ENCODE results near the gene RPUSD2.
A peak's percentile ranks its signal among the peaks of the same experiment; 100 is the strongest.
"Not testable (repeated sequence)": the region's sequence is repeated elsewhere in the genome, so short reads cannot be mapped to it uniquely, and the experiment has no call there.

Gene RPUSD2

DNA sequence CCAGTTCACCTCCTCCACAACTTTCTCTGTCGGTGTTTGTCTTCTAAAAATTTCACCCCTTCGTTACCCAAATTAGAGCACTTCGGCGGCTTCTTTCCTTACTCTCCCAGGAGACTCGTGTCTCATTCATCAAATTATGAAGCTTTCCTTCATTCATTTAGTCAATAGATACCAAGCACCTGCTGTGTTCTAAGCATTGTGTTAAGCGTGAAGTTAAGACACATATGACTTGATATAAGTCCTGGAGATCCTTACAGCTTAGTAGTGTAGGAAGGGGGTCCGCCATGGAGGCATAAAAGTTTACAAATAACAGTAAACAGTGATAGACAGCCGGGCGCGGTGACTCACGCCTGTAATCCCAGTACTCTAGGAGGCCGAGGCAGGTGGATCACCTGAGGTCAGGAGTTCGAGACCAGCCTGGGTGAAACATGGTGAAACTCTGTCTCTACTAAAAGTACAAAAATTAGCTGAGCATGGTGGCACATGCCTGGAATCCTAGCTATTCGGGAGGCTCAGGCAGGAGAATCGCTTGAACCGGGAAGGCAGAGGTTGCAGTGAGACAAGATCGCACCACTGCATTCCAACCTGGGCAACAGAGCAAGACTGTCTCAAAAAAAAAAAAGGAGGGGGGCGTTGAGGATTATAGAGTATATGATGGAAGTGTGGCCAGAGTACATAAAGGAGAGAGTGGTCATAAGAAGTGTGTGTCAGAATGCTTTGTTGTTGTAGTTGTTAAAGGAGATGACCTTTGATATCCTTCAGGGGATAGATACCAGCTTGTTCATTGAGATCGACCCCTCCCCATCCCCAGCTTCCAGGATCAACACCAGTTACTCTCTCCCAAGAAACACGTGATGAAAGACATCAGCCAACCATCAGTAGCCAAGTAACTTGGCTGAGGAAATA is 3.5 kb upstream of the RPUSD2 start:
- DNase-seq, result no peak

DNA sequence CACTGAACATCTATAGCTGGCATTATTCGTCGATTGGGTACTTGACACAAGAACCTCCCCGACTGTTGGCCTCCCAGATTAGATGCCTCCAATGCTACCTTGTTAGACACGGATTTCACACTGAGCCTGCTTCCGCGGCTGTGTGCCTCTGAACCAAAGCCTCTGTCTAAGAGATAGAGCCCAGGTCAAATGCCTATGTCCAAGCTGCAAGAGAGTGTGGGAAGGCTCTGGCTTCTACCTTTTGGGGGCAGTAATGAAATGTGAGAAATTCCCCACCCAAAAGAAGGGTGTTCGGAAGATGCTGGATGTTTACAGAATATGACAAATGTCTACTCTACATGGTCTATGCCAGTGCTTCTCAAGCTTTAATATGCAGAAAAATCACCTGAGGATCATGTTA is 2.0 kb upstream of the RPUSD2 start:
- DNase-seq, result peak in 1 of 2 donors; percentile 17

DNA sequence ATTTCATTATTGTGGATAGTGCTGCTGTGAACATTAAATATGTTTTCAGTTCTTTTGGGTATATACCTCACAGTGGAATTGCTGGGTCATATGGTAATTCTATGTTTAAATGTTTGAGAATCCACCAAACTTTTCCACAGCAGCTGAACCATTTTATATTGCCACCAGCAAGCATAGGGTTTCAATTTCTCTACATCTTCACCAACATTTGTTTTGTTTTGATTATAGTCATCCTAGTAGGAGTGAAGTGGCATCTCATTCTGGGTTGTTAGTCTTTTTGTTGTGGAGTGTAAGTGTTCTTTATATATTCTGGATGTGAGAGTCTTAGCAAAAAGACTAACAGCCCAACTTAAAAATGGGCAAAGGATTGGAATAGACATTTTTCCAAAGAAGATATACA is 6.0 kb downstream of the RPUSD2 start:
- no peak for DNase-seq

DNA sequence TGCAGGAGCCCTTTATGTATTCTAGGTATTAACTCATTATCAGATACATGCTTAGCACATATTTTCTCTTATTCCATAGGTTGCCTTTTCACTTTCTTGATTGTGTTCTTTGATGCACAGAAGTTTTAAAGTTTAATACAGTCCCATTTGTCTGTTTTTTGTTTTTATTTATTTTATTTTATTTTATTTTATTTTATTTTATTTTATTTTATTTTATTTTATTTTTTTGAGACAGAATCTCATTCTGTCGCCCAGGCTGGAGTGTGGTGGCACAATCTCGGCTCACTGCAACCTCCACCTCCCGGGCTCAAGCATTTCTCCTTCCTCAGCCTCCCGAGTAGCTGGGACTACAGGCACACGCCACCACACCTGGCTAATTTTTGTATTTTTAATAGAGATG is 7.8 kb downstream of the RPUSD2 start:
- not testable (repeated sequence) for DNase-seq

DNA sequence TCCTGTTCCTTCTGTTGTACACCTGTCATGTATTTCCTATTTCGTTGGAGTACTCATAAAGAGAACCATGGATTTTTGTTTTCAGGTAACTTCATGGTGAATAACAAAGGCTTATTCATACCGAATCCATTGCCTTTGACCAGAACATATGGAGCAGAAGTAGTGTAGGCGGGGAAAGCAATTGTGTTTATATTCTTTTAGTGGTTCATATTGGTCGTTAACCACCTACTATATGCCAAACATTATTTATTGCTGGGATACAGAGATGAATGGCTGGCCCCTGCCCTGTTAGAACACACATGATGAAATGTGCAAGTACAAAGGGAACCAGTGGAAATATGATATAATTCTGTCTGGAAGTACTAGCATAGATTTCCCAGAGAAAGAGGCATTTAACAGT is 9.8 kb downstream of the RPUSD2 start:
- DNase-seq, result no peak

DNA sequence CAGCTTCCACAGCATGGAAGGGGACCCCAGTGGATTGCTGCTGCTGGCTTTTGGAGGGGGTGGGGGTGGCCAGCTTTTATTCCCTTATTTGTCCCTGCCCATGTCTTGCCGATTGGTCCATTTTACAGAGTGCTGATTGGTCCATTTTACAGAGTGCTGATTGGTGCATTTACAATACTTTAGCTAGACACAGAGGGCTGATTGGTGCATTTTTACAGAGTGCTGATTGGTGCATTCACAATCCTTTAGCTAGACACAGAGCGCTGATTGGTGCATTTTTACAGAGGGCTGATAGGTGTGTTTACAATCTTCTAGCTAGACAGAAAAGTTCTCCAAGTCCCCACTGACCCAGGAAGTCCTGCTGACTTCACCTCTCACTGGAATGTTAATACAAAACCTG is 12.7 kb downstream of the RPUSD2 start:
- DNase-seq, result not testable (repeated sequence)

DNA sequence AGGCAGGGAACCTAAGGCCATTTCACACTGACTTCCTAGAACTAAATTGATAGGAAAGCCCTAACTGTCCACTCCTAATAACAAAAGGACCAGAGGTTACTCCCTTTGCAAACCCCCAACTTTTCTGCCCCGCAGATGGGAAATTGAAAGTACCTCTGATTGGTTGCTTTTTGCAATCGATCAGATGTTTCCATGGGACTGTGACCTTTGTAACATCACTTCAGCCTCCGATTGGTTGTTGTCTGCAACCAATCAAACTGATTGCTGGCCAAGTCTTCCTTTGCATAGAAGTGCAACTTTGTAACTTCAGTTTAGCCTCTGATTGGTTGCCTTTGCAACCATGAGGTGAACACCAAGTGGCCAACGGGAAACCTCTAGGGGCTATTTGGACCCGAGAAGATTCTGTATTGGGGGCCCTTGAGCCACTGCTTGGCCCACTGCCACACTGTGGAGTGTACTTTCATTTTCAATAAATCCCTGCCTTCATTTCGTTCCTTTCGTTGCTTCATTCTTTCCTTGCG is 13.7 kb downstream of the RPUSD2 start:
- DNase-seq, result peak; percentile 50 to 52

DNA sequence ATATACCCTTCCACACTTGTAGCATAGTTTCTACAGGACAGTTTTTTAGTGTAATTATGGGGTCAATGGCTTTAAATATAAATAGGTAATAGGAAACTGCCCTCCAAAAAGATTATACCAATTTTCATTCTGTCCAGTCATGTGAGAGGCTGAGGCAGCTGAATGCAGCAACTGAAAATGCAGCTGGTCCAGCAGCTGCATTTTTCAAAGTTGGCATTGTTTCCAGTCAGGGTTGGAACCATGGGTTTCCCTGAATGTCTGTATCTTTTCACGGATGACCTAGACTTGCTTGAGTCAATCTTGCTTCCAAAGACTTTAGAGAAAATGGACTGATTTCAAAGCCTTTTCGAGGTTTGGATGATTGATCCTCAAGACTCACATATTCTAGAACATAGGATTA is 15.1 kb downstream of the RPUSD2 start:
- DNase-seq, result no peak

DNA sequence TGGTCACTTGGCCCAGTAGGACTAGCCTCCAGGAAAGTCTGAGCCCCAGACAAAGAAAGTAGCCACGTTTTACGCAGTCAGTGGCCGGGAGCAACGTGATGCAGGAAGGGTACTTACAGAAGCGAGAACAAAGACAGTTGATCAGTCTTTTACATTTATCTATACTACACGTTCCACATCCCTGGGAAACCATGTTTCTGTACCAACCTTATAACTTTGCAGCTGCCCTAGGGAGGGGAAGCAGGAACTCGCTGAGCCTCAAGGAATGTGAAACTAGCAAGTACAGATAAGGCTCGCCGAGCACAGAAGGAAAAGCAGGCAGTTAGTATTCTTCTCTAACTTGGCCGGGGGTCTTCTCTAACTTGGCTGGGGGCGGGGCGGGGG is 21.6 kb downstream of the RPUSD2 start:
- no peak for DNase-seq

DNA sequence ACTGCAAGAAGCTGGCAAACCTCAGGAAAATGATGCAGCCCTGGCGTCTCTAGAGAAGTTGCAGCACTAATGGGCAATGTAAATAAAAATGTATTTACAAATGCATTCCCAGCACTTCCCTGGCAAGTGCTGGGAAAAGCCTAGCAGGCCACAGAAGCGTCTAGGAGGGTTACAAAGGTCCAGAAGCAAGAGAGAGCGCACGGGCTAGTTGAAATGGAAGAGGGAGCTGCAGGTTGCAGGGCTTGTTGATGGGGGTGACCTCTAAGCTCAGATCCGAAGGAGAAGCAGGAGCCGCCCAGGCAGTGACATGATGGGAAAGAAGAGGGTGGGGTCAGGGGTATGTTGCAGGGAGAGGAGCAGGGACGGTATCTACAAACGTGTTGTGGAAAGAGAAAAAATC is 22.3 kb downstream of the RPUSD2 start:
- DNase-seq, result no peak

DNA sequence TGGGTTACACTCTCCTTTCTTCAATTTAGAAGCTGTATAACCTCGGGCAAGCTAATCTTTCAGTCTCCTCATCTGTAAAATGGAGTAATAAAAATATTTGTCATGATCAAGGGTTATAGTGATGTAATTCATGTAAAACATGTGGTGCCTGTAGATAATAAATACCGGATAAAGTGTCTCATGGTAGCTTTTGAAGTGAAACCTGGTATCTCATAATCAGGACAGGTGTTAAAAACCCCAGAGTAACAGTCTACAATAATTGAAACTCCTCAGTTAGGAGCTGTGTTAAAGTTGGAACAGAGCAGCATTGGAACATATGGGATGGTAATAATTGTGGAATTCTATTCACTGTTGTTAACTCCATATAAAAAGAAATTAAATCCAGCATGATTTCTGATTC is 24.1 kb downstream of the RPUSD2 start:
- peak in 1 of 2 donors; percentile 58 for DNase-seq

DNA sequence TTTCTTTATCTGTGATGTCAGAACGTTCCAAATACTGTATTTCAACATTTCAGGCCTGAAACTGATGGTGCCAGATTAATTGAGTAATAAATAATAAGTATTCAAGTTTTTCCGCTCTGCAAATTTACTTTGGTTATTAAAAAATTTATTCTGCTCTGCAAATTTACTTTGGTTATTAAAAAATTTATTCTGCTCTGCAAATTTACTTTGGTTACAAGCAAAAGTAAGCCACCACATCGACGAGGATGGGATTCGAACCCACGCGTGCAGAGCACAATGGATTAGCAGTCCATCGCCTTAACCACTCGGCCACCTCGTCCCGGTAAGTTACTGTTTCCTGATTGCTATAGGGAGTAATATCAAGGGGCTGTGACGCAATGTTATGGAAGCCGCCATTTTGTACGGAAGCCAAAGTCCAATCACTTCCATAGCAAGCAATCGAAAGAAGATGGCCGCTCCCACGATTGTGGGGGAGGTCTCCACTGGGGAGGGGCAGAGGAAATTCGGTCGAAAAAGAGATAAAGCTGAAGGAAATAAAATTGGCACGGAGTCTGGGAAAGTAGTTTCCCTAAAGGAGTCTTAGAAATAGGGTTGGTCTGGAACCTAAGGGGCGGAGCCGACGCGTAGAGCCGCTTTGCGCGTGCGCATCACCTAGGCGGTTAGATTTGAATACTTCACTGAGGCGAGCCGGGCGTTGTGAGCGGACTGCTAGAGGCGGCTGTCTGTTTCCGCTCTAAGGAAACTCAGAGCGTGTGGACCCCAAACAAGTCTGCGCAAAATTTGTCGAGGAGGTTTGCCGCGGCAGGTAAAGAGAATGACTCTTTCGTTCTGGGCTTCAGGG is 24.7 kb downstream of the RPUSD2 start, which contains the start of gene KNL1:
KNL1 (plus strand) TSS at position 662 of the 841 bp plus-strand sequence. CDS start 8,683 bp downstream, outside the sequence.
- DNase-seq, result peak; percentile 94 to 96

DNA sequence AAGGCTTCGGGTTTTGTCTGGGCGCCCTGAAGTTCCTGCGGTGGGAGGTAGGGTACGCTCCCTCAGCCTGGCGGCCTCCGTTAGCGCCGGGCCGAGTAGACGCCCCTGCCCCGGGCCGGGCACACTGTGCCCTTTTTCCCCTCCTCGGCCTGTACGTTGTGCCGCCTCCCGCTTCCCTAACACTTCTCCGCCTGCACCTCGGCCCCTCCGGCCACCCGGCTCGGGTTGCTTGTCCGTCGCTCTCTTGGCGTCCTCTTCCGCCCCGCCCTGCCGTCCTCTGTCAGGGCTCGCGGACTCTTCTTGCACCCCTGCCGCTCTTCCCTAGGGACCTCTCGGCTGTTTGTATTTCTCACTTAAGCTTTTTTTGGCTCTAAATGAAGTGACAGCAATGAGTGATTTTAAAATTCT is 25.3 kb downstream of the RPUSD2 start:
- no peak for DNase-seq

DNA sequence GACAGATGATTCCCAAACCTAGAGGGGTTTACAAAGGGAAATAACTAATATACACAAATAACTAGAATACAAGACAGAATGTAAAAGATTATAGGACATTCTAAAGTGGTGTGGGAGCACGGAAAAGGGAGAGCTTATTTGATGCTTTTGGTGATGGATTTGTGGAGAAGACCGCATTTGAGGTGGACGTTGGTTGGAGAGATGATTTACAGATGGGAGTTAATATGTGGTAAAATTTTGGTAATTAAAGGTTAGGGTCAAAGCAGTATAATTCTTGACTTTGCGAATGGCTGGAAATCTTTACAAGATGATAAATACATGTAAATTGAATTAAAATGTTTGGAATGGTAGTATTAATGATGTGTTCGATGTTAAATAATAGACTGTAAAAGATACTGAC is 26.1 kb downstream of the RPUSD2 start:
- no peak for DNase-seq

DNA sequence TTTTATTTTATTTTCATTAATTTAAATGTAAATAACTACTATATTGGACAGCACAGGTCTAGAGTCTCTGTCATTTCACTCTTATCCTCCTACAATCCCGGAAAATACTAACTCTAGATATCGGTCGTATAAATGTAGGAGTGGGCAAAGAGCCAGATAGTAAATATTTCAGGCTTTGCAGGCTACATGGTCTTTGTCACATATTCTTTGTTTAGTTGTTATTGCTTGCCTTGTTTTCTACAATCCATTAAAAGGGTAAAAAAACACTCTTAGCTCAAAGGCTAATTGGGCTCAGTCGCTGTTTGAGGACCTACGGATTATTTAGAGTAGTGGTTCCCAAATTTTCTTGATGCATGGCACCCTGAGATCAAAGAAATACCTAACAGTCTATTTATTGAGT is 26.7 kb downstream of the RPUSD2 start:
- DNase-seq, result no peak

DNA sequence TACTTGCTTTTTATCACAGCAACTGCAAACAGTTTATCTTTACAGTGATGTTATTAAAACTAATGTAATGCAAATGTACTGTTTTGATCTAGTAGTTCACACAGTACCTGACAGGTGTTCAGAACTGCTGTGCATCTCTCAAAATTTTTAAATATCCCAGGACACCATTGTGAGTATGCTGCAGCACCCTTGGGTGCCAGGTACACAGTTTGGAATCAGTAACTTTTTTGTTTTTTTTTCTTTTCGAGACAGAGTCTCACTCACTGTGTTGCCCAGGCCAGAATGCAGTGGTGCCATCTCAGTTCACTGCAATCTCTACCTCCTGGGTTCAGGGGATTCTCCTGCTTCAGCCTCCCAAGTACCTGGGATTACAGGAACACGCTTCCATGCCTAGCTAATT is 27.9 kb downstream of the RPUSD2 start:
- no peak for DNase-seq

DNA sequence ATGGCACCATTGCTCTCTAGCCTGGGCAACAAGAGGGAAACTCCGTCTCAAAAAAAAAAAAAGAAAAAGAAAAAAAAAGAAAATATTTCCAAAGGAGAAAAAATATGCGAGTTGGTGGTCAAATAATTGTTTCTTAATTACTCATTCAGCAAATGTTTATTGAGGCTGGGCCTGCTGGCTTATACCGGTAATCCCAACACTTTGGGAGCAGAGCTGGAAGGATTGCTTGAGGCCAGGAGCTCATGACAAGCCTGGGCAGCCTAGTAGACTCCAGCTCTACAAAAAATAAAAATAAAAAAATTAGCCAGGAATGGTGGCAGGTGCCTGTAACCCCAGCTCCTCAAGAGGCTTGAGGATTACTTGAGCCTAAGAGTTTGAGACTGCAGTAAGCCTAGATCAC is 29.0 kb downstream of the RPUSD2 start:
- DNase-seq, result no peak

DNA sequence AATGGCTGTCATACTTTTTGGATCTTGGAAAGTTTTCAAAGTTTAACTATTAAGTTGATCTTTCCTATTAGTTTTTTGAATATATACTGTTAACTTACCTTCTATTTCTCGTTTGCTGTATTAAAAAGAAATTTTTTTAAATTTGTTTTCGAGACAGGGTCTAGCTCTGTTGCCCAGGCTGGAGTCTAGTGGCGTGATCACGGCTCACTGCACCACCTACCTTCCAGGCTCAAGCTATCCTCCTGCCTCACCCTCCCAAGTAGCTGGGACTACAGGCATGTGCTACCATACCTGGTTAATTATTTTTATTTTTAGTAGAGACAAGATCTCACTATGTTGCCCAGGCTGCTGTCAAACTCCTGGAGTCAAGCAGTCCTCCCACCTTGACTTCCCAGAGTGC is 29.6 kb downstream of the RPUSD2 start:
- no peak for DNase-seq

DNA sequence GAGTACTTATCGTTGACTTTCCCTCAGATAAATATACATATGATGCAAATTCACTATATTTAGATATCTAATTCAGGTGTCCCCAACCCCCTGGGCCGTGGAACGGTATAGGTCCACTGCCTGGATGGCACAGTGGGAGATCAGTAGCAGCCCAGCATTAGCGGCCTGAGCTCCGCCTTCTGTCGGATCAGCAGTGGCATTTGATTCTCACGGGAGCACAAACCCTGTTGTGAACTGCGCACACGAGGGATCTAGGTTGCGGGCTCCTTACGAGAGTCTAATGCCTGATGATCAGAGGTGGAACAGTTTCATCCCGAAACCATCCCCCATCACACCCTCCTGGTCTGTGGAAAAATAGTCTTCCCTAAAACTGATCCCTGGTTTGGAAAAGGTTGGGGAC is 31.9 kb downstream of the RPUSD2 start:
- DNase-seq, result no peak

DNA sequence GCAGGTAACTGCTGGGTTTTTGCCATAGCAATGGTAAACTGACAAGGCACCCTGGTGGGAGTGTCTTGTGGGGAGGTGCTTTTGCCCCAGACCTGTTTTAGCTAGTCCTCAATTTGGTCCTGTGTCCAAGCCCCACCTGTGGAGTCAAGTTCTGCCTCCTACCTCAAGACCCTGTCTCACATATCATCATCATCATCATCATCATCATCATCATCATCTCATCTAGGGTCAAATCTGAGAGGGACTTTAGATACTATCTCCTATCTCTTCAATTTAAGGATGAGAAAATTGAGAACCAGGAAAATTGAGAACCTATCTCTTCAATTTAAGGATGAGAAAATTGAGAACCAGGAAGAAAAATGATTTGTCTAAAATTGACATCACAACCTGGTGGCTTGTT is 34.8 kb downstream of the RPUSD2 start:
- no peak for DNase-seq

DNA sequence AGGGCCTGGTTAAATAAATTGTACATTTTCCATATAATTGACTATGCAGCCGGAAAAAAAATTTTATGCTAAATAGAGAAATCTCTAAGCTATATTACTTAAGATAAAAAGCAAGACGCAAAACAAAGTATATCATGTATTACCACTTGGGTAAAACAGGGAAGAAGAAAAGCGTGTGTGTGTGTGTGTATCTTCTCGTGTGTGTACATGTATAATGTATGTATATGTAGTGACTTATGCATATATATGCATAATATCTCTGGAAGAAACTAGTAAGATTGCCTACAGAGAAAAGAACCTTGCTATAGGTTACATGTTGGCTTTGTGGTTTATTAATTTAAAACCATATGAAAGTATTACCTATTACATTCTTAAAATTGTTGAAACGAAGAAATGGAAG is 44.0 kb downstream of the RPUSD2 start:
- no peak for DNase-seq

DNA sequence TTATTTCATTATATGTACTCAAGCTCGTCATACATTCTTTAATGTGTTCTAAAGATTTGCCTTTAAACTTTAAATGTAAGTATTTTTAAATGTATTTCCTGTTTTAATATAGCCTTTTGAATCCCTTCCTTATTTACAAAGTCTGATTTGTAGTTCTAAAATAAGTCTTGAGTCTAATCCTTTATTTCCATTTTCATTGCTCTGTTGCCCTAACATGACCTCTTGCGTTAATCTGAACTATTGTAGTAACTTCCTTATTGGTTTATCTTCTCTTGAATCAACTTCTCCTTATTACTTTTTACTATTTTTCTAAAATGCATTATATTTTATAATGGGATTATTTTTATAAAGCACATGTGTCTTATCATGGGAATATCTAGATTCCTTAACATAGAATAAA is 48.9 kb downstream of the RPUSD2 start:
- no peak for DNase-seq

DNA sequence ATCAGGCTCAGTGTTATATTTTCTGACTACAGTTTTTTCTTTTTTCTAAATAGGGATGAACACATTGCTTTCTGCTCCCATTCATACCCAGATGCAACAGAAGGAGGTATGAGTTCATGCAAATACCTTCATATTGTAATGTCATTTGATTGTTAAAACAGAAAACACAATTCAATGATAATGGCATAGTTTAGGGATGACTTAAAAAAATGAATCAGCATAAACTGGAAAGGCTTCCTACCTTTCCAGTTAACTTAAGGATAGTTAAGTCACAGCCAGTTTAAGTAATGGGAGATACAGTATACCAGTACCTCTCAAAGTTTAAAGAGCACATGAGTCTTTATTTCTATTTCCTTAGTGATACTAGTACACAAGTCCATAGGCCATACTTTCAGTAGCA is 49.8 kb downstream of the RPUSD2 start:
- DNase-seq, result no peak

DNA sequence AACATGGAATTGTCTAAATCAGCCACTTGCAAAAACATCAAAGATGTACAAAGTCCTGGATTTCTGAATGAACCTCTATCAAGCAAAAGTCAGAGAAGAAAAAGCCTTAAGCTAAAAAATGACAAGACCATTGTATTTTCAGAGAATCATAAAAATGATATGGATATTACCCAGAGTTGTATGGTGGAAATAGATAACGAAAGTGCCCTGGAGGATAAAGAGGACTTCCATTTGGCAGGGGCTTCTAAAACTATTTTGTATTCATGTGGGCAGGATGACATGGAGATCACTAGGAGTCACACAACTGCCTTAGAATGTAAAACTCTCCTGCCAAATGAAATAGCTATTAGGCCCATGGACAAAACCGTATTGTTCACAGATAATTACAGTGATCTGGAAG is 54.3 kb downstream of the RPUSD2 start:
- no peak for DNase-seq

Measured in CD4-positive, alpha-beta T cell treated with Interleukin-4 for 1 hour (primary cell).